Fibroblast of lung (primary cell): Measurements from ENCODE around the gene BCAS3. TPM values are rescaled to one million over a fixed set of nuclear protein-coding genes. Genes with fewer than 3 reads are reported as not detected.

Experiments
- DNase-seq, 2 donors: peaks; one replicate each; pipeline versions ENCODE4 v3.0.0 to v3.0.0-alpha.2; 2010; ENCODE audit warnings: low read depth in 2 of 2
- H2AFZ ChIP-seq: 2 replicates; pipeline ENCODE4 v1.5.1; 2012; ENCODE audit warnings: low read length, control low read depth, inconsistent platforms
- H3K27ac ChIP-seq: 2 replicates; pipeline ENCODE4 v1.5.1; 2011; ENCODE audit warnings: low read length, control low read depth; ENCODE audit not compliant: insufficient read depth
- H3K27me3 ChIP-seq: 2 replicates; pipeline ENCODE4 v1.5.1; 2011; ENCODE audit warnings: mild to moderate bottlenecking, low read length; ENCODE audit not compliant: control insufficient read depth, insufficient read depth
- H3K36me3 ChIP-seq: 2 replicates; pipeline ENCODE4 v1.5.1; 2011; ENCODE audit warnings: low read length; ENCODE audit not compliant: control insufficient read depth, insufficient read depth
- H3K4me1 ChIP-seq: 2 replicates; pipeline ENCODE4 v1.5.1; 2011; ENCODE audit warnings: low read length; ENCODE audit not compliant: control insufficient read depth, insufficient read depth; ENCODE audit errors: extremely low read depth
- H3K4me2 ChIP-seq: 2 replicates; pipeline ENCODE4 v1.5.1; 2011; ENCODE audit warnings: low read length, control low read depth; ENCODE audit not compliant: insufficient read depth; ENCODE audit errors: extremely low read depth
- H3K4me3 ChIP-seq, 4 experiments: fragments of 200-600 bp in 1 of 4; sonication (generic) in 1 of 4; replicated peaks in 1 of 4; 2 replicates each; pipeline ENCODE4 v1.5.1; 2011 to 2016; ENCODE audit warnings: low read length in 4 of 4, low read depth in 3 of 4, mild to moderate bottlenecking in 3 of 4, control low read depth in 2 of 4, inconsistent platforms in 1 of 4, mixed read lengths in 1 of 4; ENCODE audit not compliant: insufficient read depth in 1 of 4; ENCODE audit errors: control extremely low read depth in 1 of 4
- H3K79me2 ChIP-seq: 2 replicates; pipeline ENCODE4 v1.5.1; 2012; ENCODE audit warnings: mild to moderate bottlenecking, low read length, inconsistent platforms; ENCODE audit not compliant: control insufficient read depth, insufficient read depth
- H3K9ac ChIP-seq: 2 replicates; pipeline ENCODE4 v1.5.1; 2011; ENCODE audit warnings: mild to moderate bottlenecking, low read length, control low read depth; ENCODE audit not compliant: insufficient read depth
- H3K9me3 ChIP-seq: 2 replicates; pipeline ENCODE4 v1.5.1; 2012; ENCODE audit warnings: low read depth, low read length; ENCODE audit not compliant: control insufficient read depth, insufficient read depth
- H4K20me1 ChIP-seq: 2 replicates; pipeline ENCODE4 v1.5.1; 2011; ENCODE audit warnings: low read length; ENCODE audit not compliant: control insufficient read depth, insufficient read depth; ENCODE audit errors: extremely low read depth
- CTCF ChIP-seq, 2 donors: IDR thresholded peaks in 1 of 2; conservative IDR thresholded peaks in 1 of 2; 1 replicate in 1 of 2; 2 replicates in 1 of 2; pipeline ENCODE4 v1.5.1; 2011 to 2012; ENCODE audit warnings: low read length in 2 of 2, control low read depth in 1 of 2, inconsistent platforms in 1 of 2, low read depth in 1 of 2, mild to moderate bottlenecking in 1 of 2
- EZH2 ChIP-seq: IDR thresholded peaks from 2 replicates; pipeline ENCODE4 v1.5.1; 2012; ENCODE audit warnings: low read length, control low read depth, mild to moderate bottlenecking; ENCODE audit errors: missing control alignments
- polyA plus RNA-seq, 2 donors: library from polyadenylated mRNA; depleted of rRNA in 1 of 2; stranded (reverse) in 1 of 2; unstranded in 1 of 2; fragments of >200 nt; gene quantifications; 2 replicates each; pipeline ENCODE4 v1.2.1, GENCODE V29; 2011 to 2012; ENCODE audit warnings: missing spikeins in 1 of 2
- total RNA-seq: library from RNA; depleted of rRNA; stranded (reverse); fragments of >200 nt; gene quantifications from 2 replicates; pipeline ENCODE4 v1.2.1, GENCODE V29; 2014

Gene BCAS3
- total and polyA plus RNA-seq, 2 donors (not counting 1 experiment from before 2014, with no cell fraction given) = 9.9 to 43.6 TPM

- H3K79me2 ChIP-seq = no peaks in the 10 kb centered on the region
- no peak overlapping the region for H2AFZ ChIP-seq
- H3K9me3 ChIP-seq = no peaks in the 10 kb centered on the region
- no peaks in the 10 kb centered on the region for H4K20me1 ChIP-seq
- H3K27me3 ChIP-seq = no peaks in the 10 kb centered on the region
- H3K4me3 ChIP-seq = no peak overlapping the region
- H3K4me2 ChIP-seq = no peak overlapping the region
- DNase-seq = no peak
- no peak overlapping the region for H3K27ac ChIP-seq
- H3K9ac ChIP-seq = no peak overlapping the region
- H3K4me1 ChIP-seq = no peaks in the 10 kb centered on the region
- H3K36me3 ChIP-seq = no peaks in the 10 kb centered on the region
- TF ChIP-seq CTCF (conservative IDR thresholded peaks at IDR 0.05 in 1 of 2, IDR thresholded peaks at IDR 0.05 in 1 of 2; ENCODE audit: low read depth in 1 of 2, low read length in 2 of 2) = no peak
These were observed 691.3 kb downstream of the BCAS3 start for GRCh38 chr17:61368832-61369450.

- Histone ChIP-seq H4K20me1 (no peaks in the 10 kb centered on the region), H3K9ac (no peak overlapping the region), H2AFZ (no peak overlapping the region), H3K27ac (no peak overlapping the region), H3K36me3 (no peaks in the 10 kb centered on the region), H3K4me3 (no peak overlapping the region), H3K79me2 (no peaks in the 10 kb centered on the region), H3K4me2 (no peak overlapping the region), H3K4me1 (no peaks in the 10 kb centered on the region), H3K27me3 (no peaks in the 10 kb centered on the region), H3K9me3 (no peaks in the 10 kb centered on the region)
- DNase-seq = no peak
- no peak for TF ChIP-seq CTCF (conservative IDR thresholded peaks at IDR 0.05 in 1 of 2, IDR thresholded peaks at IDR 0.05 in 1 of 2; ENCODE audit: low read depth in 1 of 2, low read length in 2 of 2)
These were observed 692.1 kb downstream of the BCAS3 start for GRCh38 chr17:61369751-61370150.

- no peaks in the 10 kb centered on the region for H3K9me3 ChIP-seq
- H3K27me3 ChIP-seq = no peaks in the 10 kb centered on the region
- H3K4me2 ChIP-seq = no peak overlapping the region
- no peak overlapping the region for H2AFZ ChIP-seq
- no peak for DNase-seq
- H3K4me1 ChIP-seq = no peaks in the 10 kb centered on the region
- TF ChIP-seq EZH2 (no peak), CTCF (conservative IDR thresholded peaks at IDR 0.05 in 1 of 2, IDR thresholded peaks at IDR 0.05 in 1 of 2; ENCODE audit: low read depth in 1 of 2, low read length in 2 of 2) (no peak)
- H3K9ac ChIP-seq = no peak overlapping the region
- H3K36me3 ChIP-seq = no peaks in the 10 kb centered on the region
- no peaks in the 10 kb centered on the region for H3K79me2 ChIP-seq
- no peaks in the 10 kb centered on the region for H4K20me1 ChIP-seq
- no peak overlapping the region for H3K27ac ChIP-seq
- no peak overlapping the region for H3K4me3 ChIP-seq
These were observed 693.5 kb downstream of the BCAS3 start for GRCh38 chr17:61371179-61371578.
